GM19025 (cell line): ENCODE measurements around the gene ATP6V0A4.
A peak's percentile ranks its signal among the peaks of the same experiment; 100 is the strongest.
"Not testable (repeated sequence)": the region's sequence is repeated elsewhere in the genome, so short reads cannot be mapped to it uniquely, and the experiment has no call there.

Experiments used
- ATAC-seq: cut with Tn5 transposase; IDR thresholded peaks from one replicate; pipeline ENCODE4 v1.9.1; 2021; ENCODE audit warnings: mild to moderate bottlenecking, low read depth, moderate library complexity; ENCODE audit not compliant: unreplicated experiment

The ATP6V0A4 gene

GRCh38 chr7:138753150-138753518 lies 44.9 kb downstream of the ATP6V0A4 start:
- no peak for ATAC-seq

GRCh38 chr7:138752518-138753149 lies 45.4 kb downstream of the ATP6V0A4 start:
- peak; percentile 81 for ATAC-seq

- no peak for ATAC-seq
These were observed 47.0 kb downstream of the ATP6V0A4 start for GRCh38 chr7:138750901-138751464.

DNA sequence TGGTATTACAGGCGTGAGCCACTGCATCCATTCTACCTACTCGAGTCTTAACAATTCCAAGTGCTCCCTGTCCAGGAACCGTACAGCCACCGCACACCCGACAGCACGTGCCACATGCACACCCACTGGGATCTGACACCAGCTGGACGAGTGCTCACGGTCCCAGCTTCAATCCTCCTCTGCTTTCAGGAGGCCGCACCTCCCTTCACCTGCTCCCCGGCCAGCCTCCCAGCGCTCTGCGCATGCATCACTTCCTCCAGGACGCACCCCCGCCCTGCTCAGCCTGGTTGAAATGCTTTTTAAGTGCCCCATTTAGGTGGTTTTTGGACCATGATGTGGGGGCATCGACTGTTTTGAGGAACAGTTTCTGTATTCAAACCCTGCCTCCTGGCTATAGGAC lies 47.5 kb downstream of the ATP6V0A4 start:
- ATAC-seq: no peak

- ATAC-seq: no peak
These were observed 48.0 kb downstream of the ATP6V0A4 start for GRCh38 chr7:138749960-138750359.

DNA sequence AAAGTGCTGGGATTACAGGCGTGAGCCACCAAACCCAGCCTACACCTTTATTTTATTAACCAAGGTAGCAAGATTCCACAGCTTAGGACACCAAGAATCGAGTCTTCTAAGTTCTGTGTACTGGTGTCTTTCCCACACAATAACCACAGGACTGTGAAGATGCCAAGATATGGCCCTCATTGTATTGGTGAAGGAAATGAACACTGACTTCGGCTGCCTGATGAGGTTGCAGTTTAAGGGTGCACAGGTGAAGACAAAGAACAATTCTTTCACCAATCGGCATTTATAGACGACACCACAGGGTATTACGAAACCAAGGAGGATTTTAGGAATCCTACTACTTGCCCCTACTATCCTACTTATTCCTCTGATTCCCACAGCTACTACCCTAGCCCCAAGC lies 49.3 kb downstream of the ATP6V0A4 start:
- ATAC-seq: no peak

- ATAC-seq: no peak
These were observed 51.9 kb downstream of the ATP6V0A4 start for GRCh38 chr7:138746073-138746472.

DNA sequence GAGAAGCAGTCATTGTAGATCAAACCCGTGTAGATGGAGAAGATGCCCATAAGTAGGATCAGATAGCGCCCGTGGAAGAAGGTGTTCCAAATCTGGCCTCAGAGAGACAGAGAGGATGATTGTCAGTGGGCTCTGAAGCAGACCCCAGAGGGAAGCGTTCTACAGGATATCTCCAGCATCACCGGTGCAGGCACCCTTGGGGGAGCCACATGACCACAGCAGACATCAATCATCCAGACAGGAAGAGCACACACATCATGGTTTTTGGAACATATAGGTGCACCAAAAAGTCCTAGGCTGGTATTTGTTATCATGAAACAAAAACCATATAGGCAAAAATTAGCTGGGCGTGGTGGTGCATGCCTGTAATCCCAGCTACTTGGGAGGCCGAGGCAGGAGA lies 52.8 kb downstream of the ATP6V0A4 start:
- ATAC-seq: no peak

- ATAC-seq: no peak
These were observed 56.6 kb downstream of the ATP6V0A4 start for GRCh38 chr7:138741453-138741735.

DNA sequence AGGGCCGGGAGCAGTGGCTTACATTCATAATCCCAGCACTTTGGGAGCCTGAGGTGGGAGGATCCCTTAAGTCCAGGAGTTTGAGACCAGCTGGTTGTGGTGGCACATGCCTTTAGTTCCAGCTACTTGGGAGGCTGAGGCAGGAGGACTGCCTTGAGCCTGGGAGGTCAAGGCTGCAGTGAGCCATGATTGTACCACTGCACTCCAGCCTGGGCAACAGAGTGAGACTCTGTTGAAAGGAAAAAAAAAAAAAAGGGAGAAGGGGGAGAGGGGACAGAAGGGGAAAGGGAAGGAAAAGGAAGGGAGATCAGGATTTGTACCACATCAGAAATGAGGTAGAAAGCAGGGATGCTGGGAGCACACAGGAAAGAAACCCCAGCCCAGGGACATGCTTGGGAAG lies 58.1 kb downstream of the ATP6V0A4 start:
- ATAC-seq: no peak

DNA sequence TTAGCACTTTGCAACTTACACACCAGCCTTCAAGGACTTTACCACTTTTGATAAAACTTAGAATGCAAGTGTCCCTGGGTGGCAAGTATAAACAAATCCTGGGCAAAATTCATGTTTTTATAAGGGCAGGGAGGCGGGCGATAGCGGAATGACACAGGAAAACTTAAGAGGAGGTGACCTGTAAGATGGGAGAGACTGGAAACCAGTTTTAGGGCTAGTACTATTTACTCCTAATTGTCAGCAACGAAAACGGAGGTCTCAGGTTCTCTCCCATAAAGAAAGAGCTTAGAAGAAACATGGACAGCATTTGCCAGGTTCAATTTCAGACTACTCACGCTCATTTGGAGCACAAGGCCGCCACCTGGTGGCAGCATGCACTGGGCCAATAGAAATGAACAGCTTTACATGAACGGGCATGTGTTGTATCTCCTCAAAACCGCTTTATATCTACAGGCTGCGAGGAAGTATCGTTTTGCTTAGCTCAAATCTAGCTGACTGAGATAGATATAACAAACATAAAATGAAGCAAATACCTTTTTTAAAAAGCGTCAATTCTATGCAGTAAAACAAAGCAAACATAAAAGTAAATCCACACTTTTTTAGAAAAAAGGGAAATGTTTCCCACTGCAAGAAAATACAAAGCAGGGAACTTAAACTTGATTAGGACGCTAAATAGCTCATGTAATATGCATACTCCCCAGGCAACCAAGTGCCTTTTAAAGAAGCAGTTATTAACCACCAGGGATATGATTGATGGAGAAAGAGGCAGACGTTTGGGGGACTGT lies 59.3 kb downstream of the ATP6V0A4 start:
- peak; percentile 64 for ATAC-seq

- no peak for ATAC-seq
These were observed 59.9 kb downstream of the ATP6V0A4 start for GRCh38 chr7:138738114-138738513.

- no peak for ATAC-seq
These were observed 62.6 kb downstream of the ATP6V0A4 start for GRCh38 chr7:138735399-138735798.

GRCh38 chr7:138731733-138732132 lies 66.3 kb downstream of the ATP6V0A4 start:
- not testable (repeated sequence) for ATAC-seq

DNA sequence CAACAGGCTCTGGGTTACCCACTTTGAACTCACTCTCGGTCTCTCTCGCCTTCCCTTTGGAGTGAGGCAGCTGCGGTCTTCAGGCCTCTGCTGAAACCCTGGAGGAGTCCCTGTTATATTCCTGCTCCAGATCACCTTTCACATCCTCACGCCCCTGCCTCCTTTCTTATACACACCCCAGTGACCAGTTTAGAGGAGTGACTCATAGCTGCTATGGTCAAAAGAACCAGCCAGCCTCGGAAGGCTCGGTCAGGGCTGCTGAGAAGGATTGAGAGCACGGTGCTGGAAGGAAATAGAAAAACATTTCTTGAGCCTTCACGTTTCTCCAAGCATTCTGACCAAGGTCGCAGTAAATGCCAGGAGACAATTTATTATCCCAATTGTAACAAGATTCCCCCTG lies 68.6 kb downstream of the ATP6V0A4 start:
- ATAC-seq: no peak

DNA sequence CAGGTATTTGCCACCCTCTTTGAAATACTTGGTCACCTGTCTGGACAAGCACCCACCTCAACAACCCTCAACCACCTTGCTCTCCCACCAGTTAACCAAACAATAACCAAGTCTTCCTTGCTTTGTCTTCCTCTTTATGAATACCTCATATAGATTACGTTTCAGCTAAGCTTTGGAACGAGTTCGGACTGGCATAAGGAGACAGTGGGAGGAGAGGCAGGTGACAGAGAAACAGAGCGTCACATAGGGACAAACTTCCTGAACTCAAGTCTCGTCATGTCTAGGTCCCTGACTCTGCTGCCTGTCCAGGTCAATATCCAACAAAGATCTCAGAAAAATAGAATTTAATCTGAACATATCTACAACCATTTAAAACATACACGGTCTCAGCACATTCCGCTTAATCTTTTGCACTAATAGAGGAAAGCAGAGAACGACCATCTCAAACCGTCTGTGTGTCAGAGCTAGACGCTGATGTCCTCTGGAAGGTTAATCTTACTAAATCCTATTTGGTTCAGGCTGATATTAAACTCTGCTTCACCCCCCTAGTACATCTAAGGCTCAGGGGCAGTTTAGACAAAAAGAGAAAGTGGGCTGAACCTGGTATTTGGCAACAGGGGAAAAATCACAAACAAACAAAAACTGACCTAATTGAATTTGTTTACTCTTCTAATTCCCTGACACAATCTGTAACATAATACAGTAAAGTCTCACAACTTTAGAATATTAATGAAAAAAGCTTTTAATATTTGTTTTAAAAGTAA lies 70.5 kb downstream of the ATP6V0A4 start:
- no peak for ATAC-seq

DNA sequence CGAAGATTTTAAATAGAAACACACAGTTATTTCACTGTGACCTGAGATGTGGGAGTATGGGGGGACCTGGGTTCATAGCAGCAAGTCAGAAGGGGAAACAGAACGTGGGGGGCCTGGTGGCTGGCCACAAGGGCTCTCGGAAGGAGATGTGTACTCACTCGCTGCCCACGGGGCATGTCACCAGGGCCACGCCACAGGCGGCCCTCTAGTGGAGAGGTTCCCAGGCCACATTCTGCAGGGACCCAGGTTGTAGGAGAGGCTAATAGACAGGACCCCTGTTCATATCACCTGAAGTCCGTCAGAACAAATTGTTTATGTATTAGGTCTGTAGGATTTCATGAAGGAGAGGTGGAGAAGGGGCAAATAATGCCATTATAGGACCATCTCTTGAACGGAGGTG lies 71.7 kb downstream of the ATP6V0A4 start:
- no peak for ATAC-seq

- no peak for ATAC-seq
These were observed 77.7 kb downstream of the ATP6V0A4 start for GRCh38 chr7:138720286-138720685.

GRCh38 chr7:138716889-138717288 lies 81.1 kb downstream of the ATP6V0A4 start:
- ATAC-seq: no peak

- ATAC-seq: no peak
These were observed 84.8 kb downstream of the ATP6V0A4 start for GRCh38 chr7:138713191-138713590.

DNA sequence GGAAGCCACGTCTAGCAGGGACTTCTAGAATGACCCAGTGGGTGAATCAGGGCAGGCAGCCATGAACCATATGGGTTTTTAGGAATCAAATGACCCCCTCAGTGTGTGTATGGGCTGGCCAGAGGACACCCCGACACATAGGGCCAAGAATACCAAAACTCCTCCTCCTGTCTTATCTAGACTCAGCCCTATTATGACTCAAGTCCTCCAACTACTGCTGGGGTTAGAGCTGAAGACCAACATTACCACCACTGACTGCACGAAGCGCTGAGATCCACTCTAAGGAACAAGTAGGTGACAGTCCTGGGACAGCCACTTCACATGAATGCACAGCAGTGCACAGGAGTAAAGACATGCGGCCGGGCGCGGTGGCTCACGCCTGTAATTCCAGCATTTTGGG lies 85.3 kb downstream of the ATP6V0A4 start:
- ATAC-seq: no peak
